Activated CD8-positive, alpha-beta T cell treated with anti-CD3 and anti-CD28 coated beads, Interleukin-2, amount 10 ng/mL, durations not matched to agents 7 days and 5 days (primary cell): ENCODE results near the gene SERTAD2. TPM values are rescaled to one million over a fixed set of nuclear protein-coding genes. Genes with fewer than 3 reads are reported as not detected.

Experiments
- total RNA-seq, 2 experiments: library from RNA; stranded (reverse); gene quantifications; one replicate each; pipeline ENCODE4 v1.2.3, GENCODE V29; 2021

The SERTAD2 gene
- total RNA-seq, 2 experiments from 2014 or later = 21.4 to 21.8 TPM

Other genes starting within 250 kb of the SERTAD2 start
- gene LGALSL, start 199.8 kb downstream of the SERTAD2 start, total RNA-seq = 1 to 10 TPM in 1 of 2 experiments, under 1 TPM in 1; 0.73 to 1.1 TPM
- 10 to 100 TPM; 26.3 to 27.2 TPM for gene AFTPH, start 129.6 kb downstream of the SERTAD2 start, total RNA-seq